ENCODE measurements around the gene COA1.

The COA1 gene

GRCh38 chr7:43636093-43636492 lies 93.2 kb downstream of the COA1 start:
- peak; percentile 57 for ATAC-seq
- TF ChIP-seq ZFP3 (CRISPR knock-in tag; IDR thresholded peaks at IDR 0.05), result 0 out of 2 replicates have a peak, but pooled peaks have one; percentile 40
- no peak for TF ChIP-seq ZNF70 (CRISPR knock-in tag; IDR thresholded peaks at IDR 0.05)
- peak; percentile 66; the same call in 1 of the 2 replicates for TF ChIP-seq RARB (CRISPR knock-in tag; IDR thresholded peaks at IDR 0.05)
- TF ChIP-seq OSR1 (CRISPR knock-in tag; IDR thresholded peaks at IDR 0.05), result no peak
- peak; percentile 66; the same call in 1 of the 2 replicates for TF ChIP-seq ISL1 (CRISPR knock-in tag; IDR thresholded peaks at IDR 0.05)

DNA sequence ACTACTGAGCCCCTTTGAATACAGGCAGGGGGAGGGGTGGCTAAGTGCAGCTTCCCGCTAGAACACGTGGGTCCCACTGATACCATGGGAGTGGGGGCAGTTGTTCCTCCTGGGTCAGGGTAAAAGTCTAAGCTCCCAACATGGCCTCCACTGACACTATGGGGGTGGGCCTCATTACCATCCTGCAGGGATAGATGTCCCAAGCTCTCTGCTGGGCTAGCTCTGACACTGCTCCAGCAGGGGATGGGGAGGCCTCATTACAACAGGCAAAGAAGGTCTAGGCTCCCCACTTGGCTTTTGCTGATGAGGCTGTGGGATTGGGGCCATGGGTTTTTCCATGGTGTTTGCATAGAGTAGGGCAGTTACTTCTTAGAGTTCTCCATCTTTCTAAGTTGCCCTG lies 94.9 kb downstream of the COA1 start:
- TF ChIP-seq ZNF70 (CRISPR knock-in tag; IDR thresholded peaks at IDR 0.05) (no peak), ZFP3 (CRISPR knock-in tag; IDR thresholded peaks at IDR 0.05) (no peak), ESRRG (CRISPR knock-in tag; IDR thresholded peaks at IDR 0.05) (no peak), OSR1 (CRISPR knock-in tag; IDR thresholded peaks at IDR 0.05) (no peak), CSRNP3 (CRISPR knock-in tag; IDR thresholded peaks at IDR 0.05) (no peak)
- TF ChIP-seq, protein P1, sequence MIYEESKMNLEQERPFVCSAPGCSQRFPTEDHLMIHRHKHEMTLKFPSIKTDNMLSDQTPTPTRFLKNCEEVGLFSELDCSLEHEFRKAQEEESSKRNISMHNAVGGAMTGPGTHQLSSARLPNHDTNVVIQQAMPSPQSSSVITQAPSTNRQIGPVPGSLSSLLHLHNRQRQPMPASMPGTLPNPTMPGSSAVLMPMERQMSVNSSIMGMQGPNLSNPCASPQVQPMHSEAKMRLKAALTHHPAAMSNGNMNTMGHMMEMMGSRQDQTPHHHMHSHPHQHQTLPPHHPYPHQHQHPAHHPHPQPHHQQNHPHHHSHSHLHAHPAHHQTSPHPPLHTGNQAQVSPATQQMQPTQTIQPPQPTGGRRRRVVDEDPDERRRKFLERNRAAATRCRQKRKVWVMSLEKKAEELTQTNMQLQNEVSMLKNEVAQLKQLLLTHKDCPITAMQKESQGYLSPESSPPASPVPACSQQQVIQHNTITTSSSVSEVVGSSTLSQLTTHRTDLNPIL (CRISPR knock-in tag; IDR thresholded peaks at IDR 0.05; ENCODE audit: low read depth), result no peak
- ATAC-seq, result no peak

DNA sequence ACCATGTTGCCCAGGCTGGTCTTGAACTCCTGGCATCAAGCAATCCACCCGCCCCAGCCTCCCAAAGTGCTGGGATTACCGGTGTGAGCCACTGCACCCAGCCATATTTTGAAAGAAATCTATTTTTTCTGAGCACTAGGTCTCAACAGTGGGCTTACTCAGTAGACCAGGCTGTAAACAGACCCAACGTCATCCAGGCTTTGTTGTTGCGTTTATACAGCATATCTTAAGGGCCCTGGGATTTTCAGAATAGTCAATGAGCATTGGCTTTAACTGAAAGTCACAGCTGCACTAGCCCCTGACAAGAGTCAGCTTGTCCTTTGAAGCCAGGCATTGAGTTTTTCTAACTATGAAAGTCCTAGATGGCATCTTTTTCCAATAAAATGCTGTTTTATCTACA lies 96.6 kb downstream of the COA1 start:
- no peak for ATAC-seq

More for the DNA sequence above, 96.6 kb downstream of the COA1 start:
- no peak for TF ChIP-seq ZNF70 (CRISPR knock-in tag; IDR thresholded peaks at IDR 0.05)
- TF ChIP-seq, protein P1 (CRISPR knock-in tag; IDR thresholded peaks at IDR 0.05; ENCODE audit: low read depth), result no peak
- TF ChIP-seq POU6F1 (CRISPR knock-in tag; IDR thresholded peaks at IDR 0.05; ENCODE audit: borderline replicate concordance, low read depth), result no peak
- no peak for TF ChIP-seq TCF4 (CRISPR knock-in tag; IDR thresholded peaks at IDR 0.05; ENCODE audit: borderline replicate concordance)
- no peak for TF ChIP-seq ZC3H10 (CRISPR knock-in tag; IDR thresholded peaks at IDR 0.05)
- TF ChIP-seq ISL1 (CRISPR knock-in tag; IDR thresholded peaks at IDR 0.05), result no peak
- no peak for TF ChIP-seq BACH2 (CRISPR knock-in tag; IDR thresholded peaks at IDR 0.05; ENCODE audit: borderline replicate concordance)
- TF ChIP-seq ARNTL (CRISPR knock-in tag; IDR thresholded peaks at IDR 0.05; ENCODE audit: borderline replicate concordance, low read depth), result no peak
- TF ChIP-seq, protein P2, sequence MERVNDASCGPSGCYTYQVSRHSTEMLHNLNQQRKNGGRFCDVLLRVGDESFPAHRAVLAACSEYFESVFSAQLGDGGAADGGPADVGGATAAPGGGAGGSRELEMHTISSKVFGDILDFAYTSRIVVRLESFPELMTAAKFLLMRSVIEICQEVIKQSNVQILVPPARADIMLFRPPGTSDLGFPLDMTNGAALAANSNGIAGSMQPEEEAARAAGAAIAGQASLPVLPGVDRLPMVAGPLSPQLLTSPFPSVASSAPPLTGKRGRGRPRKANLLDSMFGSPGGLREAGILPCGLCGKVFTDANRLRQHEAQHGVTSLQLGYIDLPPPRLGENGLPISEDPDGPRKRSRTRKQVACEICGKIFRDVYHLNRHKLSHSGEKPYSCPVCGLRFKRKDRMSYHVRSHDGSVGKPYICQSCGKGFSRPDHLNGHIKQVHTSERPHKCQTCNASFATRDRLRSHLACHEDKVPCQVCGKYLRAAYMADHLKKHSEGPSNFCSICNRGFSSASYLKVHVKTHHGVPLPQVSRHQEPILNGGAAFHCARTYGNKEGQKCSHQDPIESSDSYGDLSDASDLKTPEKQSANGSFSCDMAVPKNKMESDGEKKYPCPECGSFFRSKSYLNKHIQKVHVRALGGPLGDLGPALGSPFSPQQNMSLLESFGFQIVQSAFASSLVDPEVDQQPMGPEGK (CRISPR knock-in tag; IDR thresholded peaks at IDR 0.05; ENCODE audit: borderline replicate concordance), result no peak
- no peak for TF ChIP-seq ESRRG (CRISPR knock-in tag; IDR thresholded peaks at IDR 0.05)
- TF ChIP-seq TOX (CRISPR knock-in tag; IDR thresholded peaks at IDR 0.05; ENCODE audit: borderline replicate concordance), result no peak
- TF ChIP-seq, protein P3, sequence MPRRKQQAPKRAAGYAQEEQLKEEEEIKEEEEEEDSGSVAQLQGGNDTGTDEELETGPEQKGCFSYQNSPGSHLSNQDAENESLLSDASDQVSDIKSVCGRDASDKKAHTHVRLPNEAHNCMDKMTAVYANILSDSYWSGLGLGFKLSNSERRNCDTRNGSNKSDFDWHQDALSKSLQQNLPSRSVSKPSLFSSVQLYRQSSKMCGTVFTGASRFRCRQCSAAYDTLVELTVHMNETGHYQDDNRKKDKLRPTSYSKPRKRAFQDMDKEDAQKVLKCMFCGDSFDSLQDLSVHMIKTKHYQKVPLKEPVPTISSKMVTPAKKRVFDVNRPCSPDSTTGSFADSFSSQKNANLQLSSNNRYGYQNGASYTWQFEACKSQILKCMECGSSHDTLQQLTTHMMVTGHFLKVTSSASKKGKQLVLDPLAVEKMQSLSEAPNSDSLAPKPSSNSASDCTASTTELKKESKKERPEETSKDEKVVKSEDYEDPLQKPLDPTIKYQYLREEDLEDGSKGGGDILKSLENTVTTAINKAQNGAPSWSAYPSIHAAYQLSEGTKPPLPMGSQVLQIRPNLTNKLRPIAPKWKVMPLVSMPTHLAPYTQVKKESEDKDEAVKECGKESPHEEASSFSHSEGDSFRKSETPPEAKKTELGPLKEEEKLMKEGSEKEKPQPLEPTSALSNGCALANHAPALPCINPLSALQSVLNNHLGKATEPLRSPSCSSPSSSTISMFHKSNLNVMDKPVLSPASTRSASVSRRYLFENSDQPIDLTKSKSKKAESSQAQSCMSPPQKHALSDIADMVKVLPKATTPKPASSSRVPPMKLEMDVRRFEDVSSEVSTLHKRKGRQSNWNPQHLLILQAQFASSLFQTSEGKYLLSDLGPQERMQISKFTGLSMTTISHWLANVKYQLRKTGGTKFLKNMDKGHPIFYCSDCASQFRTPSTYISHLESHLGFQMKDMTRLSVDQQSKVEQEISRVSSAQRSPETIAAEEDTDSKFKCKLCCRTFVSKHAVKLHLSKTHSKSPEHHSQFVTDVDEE (CRISPR knock-in tag; IDR thresholded peaks at IDR 0.05), result no peak
- TF ChIP-seq PPARA (CRISPR knock-in tag; IDR thresholded peaks at IDR 0.05; ENCODE audit: borderline replicate concordance), result no peak
- TF ChIP-seq CSRNP3 (CRISPR knock-in tag; IDR thresholded peaks at IDR 0.05), result no peak
- no peak for TF ChIP-seq OSR1 (CRISPR knock-in tag; IDR thresholded peaks at IDR 0.05)
- no peak for TF ChIP-seq SNAI2 (CRISPR knock-in tag; IDR thresholded peaks at IDR 0.05)
- no peak for TF ChIP-seq ZNF8 (CRISPR knock-in tag; IDR thresholded peaks at IDR 0.05)
- TF ChIP-seq ZFP30 (CRISPR knock-in tag; IDR thresholded peaks at IDR 0.05), result no peak
- no peak for TF ChIP-seq ZFP3 (CRISPR knock-in tag; IDR thresholded peaks at IDR 0.05)

All from SK-N-SH treated with all-trans-retinoic acid at 6 μM for 48 hours (cell line).